ENCODE measurements around the gene IGF2R. TPM values are rescaled to one million over a fixed set of nuclear protein-coding genes. Genes with fewer than 3 reads are reported as not detected.
"Not testable (repeated sequence)": the region's sequence is repeated elsewhere in the genome, so short reads cannot be mapped to it uniquely, and the experiment has no call there.

IGF2R gene
- total RNA-seq, 1 donor from 2014 or later = 87.3 TPM

- DNase-seq (ENCODE audit: low spot score) = no peak
These were observed 123.7 kb downstream of the IGF2R start for GRCh38 chr6:160092602-160093001.

- DNase-seq (ENCODE audit: low spot score) = no peak
These were observed 124.2 kb downstream of the IGF2R start for GRCh38 chr6:160093061-160093460.

DNA sequence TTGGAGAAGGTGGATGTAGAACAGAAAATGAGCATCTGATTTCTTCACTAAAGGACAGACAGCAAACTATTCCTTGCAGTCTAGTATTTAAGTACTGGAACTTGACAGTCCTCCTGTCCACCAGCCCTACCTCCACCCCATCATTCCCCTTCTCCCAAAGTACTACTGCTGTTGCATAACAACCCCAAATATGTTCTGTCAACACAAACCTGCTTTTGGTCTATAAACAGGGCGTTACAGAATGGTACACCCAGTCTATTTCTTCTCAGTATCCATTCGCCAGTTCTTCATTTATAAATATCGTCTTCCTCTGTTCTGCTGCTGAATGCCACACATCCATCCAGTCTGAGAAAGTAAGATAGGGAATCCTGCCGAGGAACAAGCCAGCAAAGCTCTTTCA lies 125.1 kb downstream of the IGF2R start:
- DNase-seq (ENCODE audit: low spot score) = no peak

DNA sequence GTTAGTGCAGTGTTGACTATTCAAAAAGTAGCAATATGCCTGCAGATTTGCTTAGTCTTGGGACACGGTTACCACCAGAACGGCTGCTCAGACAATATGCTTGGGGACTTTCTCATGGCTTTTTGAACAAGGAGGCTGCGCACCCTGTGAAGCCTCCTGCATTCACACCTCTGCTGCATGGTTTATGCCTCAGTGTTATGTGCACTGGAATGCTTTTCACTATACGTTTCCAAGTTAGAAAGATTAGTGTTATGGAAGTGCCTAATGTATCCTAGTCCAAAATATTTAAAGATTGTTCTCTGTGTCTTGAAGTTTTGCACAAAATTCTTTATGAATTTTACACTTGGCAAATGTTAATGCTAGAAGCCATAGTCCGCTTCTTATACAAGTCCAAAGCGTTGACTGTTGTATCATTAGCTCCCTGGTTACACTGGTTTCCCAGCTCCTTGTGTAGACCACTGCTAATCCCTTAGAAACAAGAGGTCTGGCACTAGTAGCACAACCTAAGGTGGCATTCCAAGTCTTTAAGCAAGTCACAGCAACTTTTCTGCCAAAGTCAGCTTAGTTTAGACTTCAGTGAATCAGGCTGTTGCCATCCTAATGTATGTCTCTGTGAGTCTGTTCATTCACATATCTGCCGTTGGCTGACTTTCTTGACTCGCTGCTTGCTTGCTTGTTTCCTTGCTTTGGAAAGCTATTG lies 126.4 kb downstream of the IGF2R start:
- DNase-seq (ENCODE audit: low spot score) = no peak

DNA sequence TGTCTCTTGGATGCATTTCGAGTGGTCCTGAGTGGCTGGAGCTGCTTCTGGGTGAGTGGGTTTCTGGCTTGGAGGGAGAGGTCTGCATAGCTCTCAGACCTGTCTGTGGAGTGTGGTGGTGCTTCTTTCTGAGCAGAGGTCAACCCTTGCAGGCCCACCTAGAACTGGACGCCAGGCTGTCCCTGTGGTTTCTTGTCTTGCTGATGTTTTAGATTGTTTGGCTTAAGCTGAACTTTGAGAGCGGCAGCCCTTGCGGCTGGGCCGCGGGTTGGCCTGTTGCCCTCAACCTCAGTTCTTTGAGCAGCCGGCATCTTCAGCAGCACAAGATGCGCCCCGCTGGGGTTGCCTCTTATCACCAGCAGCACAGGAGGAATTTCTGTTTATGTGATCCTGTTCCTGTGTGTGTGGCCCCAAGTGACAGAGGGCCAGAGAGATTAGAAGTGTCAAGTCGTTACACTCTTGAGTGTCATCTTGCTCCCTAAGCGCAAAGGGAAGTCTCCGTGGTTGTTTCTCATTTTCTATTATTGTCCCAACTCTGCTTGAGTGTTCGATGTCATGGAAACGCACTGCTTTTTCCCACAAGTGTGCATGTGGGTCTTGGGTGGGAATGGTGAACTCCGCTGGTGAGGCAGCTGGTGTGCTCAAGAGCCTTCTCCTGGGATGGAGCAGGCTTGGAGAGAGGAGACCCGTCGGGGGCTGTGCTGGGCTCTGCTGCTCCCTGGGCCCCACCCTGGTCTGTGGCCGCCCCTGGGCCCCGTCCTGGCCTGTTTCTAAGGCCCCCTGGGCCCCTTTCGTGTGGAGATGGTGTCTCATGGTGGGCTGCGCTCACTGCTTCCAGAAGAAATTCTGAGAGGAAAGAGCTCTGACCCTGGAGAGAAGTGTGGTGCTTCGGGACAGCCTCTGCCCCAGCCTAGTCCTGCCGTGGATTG lies 132.7 kb downstream of the IGF2R start:
- DNase-seq (ENCODE audit: low spot score) = no peak

GRCh38 chr6:160102399-160102798 lies 133.5 kb downstream of the IGF2R start:
- no peak for DNase-seq (ENCODE audit: low spot score)

- no peak for DNase-seq (ENCODE audit: low spot score)
These were observed 134.3 kb downstream of the IGF2R start for GRCh38 chr6:160102956-160103824.

DNA sequence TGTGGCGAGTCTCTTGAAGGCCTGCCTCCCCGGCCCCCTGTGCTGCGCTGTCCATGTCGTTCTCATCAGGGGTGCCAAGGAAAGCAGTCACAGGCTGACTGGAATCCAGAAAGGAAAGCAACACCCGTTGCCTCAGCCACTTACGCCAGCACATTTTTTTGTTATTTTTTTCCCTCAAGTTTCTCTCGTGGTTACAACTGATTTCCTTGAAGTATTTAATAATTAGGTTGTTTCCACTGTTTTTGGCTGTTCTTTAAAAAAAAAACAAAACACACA lies 134.9 kb downstream of the IGF2R start:
- DNase-seq (ENCODE audit: low spot score) = no peak

- DNase-seq (ENCODE audit: low spot score) = no peak
These were observed 136.1 kb downstream of the IGF2R start for GRCh38 chr6:160104821-160105517.

GRCh38 chr6:160106010-160106409 lies 137.1 kb downstream of the IGF2R start:
- DNase-seq (ENCODE audit: low spot score) = no peak

DNA sequence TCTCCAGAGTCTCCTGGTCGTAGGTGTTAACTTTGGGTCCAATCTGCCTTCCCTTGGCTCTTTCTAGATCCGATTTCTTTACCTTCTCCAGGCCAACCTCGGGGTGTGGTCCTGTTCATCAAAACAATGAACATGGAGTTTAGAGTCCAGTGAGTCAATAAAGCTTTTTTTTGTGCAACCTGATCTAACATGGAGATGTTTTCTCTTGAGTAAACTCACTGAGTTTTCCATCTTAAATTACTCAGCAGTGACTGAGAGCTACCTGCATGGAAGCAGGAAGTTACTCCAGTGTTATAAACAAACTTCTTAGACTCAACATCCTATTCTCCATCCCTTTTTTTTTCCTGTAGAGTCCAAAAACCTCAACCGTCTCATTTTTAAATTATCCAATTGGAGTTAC lies 137.8 kb downstream of the IGF2R start:
- no peak for DNase-seq (ENCODE audit: low spot score)

DNA sequence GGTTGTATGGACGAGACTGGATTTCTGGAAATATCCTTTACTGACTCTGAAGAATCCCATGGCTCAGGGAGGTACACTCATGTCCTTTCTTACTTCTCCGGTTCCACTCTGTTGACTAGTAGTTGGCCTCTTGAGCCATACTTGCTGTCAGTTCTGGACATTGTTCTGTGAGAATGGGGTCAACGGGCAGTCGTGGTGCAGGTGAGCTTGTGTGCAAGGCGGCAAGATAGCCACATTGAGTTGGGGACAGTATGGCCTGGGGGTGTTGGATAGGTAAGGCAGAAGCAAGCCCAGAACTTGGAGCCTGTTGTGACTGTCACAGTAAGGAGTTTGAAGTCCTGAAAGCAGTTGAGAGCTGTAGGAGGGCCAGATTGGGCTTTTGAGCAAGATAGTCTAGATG lies 139.2 kb downstream of the IGF2R start:
- DNase-seq (ENCODE audit: low spot score) = no peak

GRCh38 chr6:160110586-160111123 lies 141.8 kb downstream of the IGF2R start:
- DNase-seq (ENCODE audit: low spot score) = no peak

DNA sequence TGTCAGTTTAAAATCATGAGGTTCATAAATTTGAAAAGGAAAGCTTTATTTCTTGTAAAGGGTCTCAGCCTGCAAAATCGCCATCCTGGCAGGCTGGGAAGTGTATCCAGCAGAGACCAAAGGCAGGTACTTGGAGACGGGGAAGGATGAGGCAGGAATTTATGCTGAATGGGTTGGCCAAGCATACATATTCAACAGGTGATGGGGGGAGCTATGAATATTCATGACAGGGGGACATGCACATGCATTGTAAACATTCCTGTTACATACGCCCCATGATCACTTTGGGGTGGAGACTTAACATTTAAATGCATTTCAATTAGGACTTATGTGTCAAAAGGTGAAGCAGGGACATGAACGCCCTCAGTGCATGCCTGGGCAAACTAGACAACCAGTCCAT lies 142.9 kb downstream of the IGF2R start:
- DNase-seq (ENCODE audit: low spot score) = no peak

DNA sequence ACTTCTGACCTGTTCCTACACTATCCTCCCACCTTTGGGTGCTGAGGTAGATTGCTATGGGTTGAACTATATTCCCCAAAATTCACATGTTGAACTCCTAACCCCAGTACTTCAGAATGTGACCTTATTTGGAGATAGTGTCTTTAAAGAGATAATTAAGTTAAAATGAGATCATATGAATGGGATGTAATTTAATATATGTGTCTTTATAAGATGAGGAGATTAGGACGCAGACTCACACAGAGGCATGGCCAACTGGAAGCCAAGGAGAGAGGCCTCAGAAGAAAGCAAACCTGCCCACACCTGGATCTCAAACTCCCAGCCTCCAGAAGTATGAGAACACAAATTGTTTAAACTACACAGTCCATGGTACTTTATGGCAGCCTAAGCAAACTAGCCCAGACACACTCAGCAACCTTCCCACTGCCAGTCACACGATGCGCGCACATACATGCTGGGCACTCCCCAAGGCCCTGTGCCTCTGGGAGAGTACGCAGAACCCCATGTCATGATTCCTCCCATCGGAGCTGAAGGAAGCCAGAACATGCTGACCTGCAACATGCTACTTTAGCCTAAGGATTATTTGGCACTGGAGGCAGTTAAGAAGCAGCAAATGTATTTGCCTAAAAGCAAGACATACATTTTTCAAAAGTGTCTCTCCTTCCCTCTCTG lies 143.9 kb downstream of the IGF2R start:
- DNase-seq (ENCODE audit: low spot score) = no peak

GRCh38 chr6:160114536-160114935 lies 145.7 kb downstream of the IGF2R start:
- not testable (repeated sequence) for DNase-seq (ENCODE audit: low spot score)

DNA sequence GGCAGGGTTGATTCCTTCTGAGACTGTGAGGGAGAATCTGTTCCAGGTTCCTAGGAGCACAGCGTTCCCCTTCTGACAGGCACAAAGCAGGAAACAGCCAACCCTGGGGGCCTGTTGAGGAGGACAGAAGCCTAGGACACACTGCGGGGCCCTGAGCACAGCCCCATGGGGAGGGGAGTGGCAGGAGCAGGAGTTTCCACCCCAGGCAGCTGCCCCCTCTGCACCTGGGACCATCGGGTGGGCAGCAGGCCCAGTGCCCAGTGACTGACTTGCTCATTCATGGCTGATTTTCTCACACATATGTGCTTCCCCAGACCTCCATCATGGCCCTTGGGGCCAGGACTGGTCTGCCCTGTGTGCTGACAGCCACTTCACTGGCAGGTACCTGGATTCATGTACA lies 146.5 kb downstream of the IGF2R start:
- no peak for DNase-seq (ENCODE audit: low spot score)

DNA sequence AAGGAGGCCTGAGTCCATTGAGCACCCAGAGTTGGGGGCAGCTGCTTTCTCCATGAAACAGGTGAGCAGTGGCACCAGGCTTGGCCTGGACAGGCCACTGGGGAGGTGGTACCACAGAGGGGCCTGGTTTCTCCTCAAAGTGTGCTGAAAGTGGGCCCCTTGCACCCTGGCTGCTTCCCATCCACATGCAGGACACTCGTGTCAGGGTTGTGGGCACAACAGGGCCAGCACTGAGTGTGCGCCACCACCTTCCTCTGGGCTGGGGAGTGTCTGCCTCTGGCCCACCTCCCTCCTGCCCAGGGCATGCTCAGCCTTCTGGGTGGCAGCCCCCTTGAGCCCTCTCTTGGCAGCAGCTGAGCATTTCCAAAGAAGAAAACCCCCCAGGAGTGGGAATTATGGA lies 147.5 kb downstream of the IGF2R start:
- DNase-seq (ENCODE audit: low spot score) = no peak

- DNase-seq (ENCODE audit: low spot score) = no peak
These were observed 148.3 kb downstream of the IGF2R start for GRCh38 chr6:160117137-160117536.

GRCh38 chr6:160118620-160119229 lies 149.8 kb downstream of the IGF2R start:
- no peak for DNase-seq (ENCODE audit: low spot score)
